GM12878 (cell line): ENCODE measurements around the gene DCBLD1.
A peak's percentile ranks its signal among the peaks of the same experiment; 100 is the strongest.

ENCODE experiments used
- CBX3 ChIP-seq: fragments of 200-600 bp; sonication (generic); IDR thresholded peaks from 2 replicates; pipeline ENCODE4 v1.6.1; 2016; ENCODE audit warnings: low read depth, borderline replicate concordance
- CTCF ChIP-seq, 3 experiments: IDR thresholded peaks in 2 of 3; conservative IDR thresholded peaks in 1 of 3; 2 replicates each; pipeline ENCODE4 v1.5.1; 2011; ENCODE audit warnings: low read depth in 3 of 3, low read length in 3 of 3, mild to moderate bottlenecking in 3 of 3, control low read depth in 2 of 3, moderate library complexity in 2 of 3, inconsistent platforms in 1 of 3, mixed read lengths in 1 of 3; ENCODE audit not compliant: control insufficient read depth in 2 of 3, insufficient read depth in 1 of 3; ENCODE audit errors: extremely low read depth in 1 of 3
- EGR1 ChIP-seq, 2 experiments: IDR thresholded peaks; 1 replicate in 1 of 2; 2 replicates in 1 of 2; pipeline ENCODE4 v1.6.1; 2011 to 2012; ENCODE audit warnings: low read depth in 2 of 2, low read length in 2 of 2, borderline replicate concordance in 1 of 2, mild to moderate bottlenecking in 1 of 2, moderate library complexity in 1 of 2
- EP300 ChIP-seq, 2 experiments: fragments of 150-350 bp in 1 of 2; IDR thresholded peaks; 2 replicates each; pipeline ENCODE4 v1.6.1; 2011 to 2012; ENCODE audit warnings: low read depth in 2 of 2, low read length in 2 of 2, borderline replicate concordance in 1 of 2, improper control_type of control experiment in 1 of 2, inconsistent platforms in 1 of 2; ENCODE audit not compliant: control insufficient read depth in 1 of 2
- FOS ChIP-seq: IDR thresholded peaks from 3 replicates; pipeline ENCODE4 v1.6.1; 2011; ENCODE audit warnings: borderline replicate concordance; ENCODE audit not compliant: insufficient read length; ENCODE audit errors: extremely low read depth
- POLR2A ChIP-seq: IDR thresholded peaks from 2 replicates; pipeline ENCODE4 v1.6.1; 2011; ENCODE audit warnings: low read depth, mild to moderate bottlenecking, low read length
- RCOR1 ChIP-seq: conservative IDR thresholded peaks from 2 replicates; pipeline ENCODE4 v1.6.1; 2012; ENCODE audit warnings: low read depth, low read length, improper control_type of control experiment
- SIN3A ChIP-seq: IDR thresholded peaks from 2 replicates; pipeline ENCODE4 v1.6.1; 2012; ENCODE audit warnings: low read depth, low read length, improper control_type of control experiment
- TAF1 ChIP-seq: IDR thresholded peaks from 2 replicates; pipeline ENCODE4 v1.6.1; 2011; ENCODE audit warnings: mild to moderate bottlenecking, low read depth, low read length, borderline replicate concordance
- USF1 ChIP-seq: IDR thresholded peaks from 2 replicates; pipeline ENCODE4 v1.6.1; 2011; ENCODE audit warnings: borderline replicate concordance, low read depth, mild to moderate bottlenecking, moderate library complexity, mixed read lengths, low read length; ENCODE audit not compliant: insufficient read depth; ENCODE audit errors: extremely low read length
- YY1 ChIP-seq: IDR thresholded peaks from 2 replicates; pipeline ENCODE4 v1.6.1; 2011; ENCODE audit warnings: low read depth, mild to moderate bottlenecking, low read length
- ZNF384 ChIP-seq: IDR thresholded peaks from 2 replicates; pipeline ENCODE4 v1.6.1; 2012; ENCODE audit warnings: low read depth, mild to moderate bottlenecking, low read length, improper control_type of control experiment, borderline replicate concordance

- TF ChIP-seq SIN3A (no peak), ZNF384 (no peak), CTCF (IDR thresholded peaks at IDR 0.05 in 2 of 3, conservative IDR thresholded peaks at IDR 0.05 in 1 of 3; ENCODE audit: control insufficient read depth in 2 of 3, extremely low read depth in 1 of 3, insufficient read depth in 1 of 3, low read depth in 3 of 3, low read length in 3 of 3) (0 out of 6 replicates have a peak, but pooled peaks of 1 of the 3 experiments have one; percentile 3), FOS (no peak), POLR2A (peak; percentile 69), TAF1 (no peak), YY1 (no peak), CBX3 (no peak), RCOR1 (no peak), USF1 (no peak), EGR1 (IDR thresholded peaks at IDR 0.05; ENCODE audit: borderline replicate concordance in 1 of 2, low read depth in 2 of 2, low read length in 2 of 2) (peak in 1 of 2 experiments; percentile 91; a peak in 2 of 3 replicates), EP300 (IDR thresholded peaks at IDR 0.05; ENCODE audit: borderline replicate concordance in 1 of 2, control insufficient read depth in 1 of 2, low read depth in 2 of 2, low read length in 2 of 2) (no peak)
These were observed at the start of gene DCBLD1 for GRCh38 chr6:117482240-117483003.
